ENCODE measurements around the gene FAM47E.

The FAM47E gene

DNA sequence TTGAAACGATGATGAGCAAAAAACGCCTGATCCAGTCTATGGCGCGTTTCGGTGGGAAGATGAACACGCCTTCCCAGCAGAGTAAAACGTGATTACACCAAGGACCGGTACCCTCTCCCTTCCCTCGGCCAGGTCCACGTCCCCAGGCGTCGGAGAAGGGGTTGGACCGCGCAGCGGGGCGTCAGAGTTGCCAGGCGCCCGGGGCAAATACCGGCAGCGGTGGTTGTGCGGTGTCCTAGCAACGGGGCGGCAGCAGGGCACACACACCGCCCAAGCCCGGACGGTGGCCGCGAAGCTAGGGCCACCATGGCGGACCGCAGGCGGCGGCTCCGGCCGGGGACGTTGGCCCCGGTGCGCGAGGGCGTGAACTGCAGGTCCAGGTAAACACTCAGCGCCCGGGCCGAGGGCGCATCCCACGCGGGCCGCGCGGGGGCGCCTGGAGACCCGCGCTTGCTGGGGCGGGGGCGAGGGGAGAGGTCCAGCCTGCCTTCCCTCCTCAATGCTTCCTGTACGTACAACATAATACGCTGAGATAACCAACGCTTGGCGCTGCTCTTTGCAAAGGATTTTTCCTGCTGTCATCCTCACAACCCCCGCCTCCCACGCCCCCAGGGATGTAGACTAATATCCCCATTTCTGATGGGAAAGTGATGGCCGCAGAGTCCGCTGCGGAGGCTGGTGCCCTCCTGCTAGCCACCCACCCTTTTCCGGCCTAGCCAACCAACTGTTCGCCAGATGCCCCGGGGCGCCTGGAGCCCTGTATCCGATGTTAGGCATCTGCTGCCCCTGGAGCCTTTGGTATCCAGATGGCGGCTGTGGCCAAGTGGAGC lies at the start of gene FAM47E:
FAM47E (plus strand) TSS at position 281 of the 830 bp plus-strand sequence; CDS start at position 307, 26 bp downstream.
- DNase-seq (ENCODE audit: low spot score), result peak; percentile 33

DNA sequence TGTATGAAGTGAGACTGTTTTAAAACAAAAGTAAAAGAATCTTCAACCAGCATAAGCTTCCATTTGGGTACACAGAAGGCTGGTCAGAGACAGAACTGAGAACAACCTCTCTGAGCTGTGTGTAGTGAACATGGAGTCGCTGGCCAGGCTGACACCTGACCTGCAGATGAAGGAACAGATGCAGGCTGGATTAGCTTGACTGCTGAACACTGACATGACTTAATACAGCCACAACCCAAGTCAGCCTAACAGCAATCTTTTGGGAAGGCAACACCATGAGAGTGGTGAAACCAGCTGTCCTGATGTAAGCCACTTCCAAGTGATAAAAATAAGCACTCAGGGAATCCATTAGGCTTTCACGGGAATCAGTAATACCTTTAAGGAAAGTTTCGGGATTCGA lies 48.0 kb upstream of the FAM47E start:
- no peak for DNase-seq (ENCODE audit: low spot score)

DNA sequence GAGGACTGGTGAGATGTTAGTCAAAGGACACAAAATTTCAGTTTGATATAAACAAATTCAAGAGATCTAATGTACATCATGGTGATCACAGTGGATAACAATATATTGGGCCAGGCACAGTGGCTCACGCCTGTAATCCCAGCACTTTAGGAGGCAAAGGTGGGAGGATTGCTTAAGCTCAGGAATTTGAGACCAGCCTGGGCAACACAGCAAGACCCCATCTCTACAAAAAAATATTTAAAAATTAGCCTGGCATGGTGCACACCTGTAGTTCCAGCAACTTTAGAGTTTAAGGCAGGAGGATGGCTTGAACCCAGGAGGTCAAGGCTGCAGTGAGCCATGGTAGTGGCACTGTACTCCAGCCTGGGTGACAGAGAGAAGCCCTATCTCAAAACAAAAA lies 46.6 kb upstream of the FAM47E start:
- DNase-seq (ENCODE audit: low spot score), result no peak

GRCh38 chr4:76205476-76205875 lies 46.0 kb upstream of the FAM47E start:
- DNase-seq (ENCODE audit: low spot score), result no peak

GRCh38 chr4:76206222-76206942 lies 45.1 kb upstream of the FAM47E start:
- DNase-seq (ENCODE audit: low spot score), result no peak

- no peak for DNase-seq (ENCODE audit: low spot score)
These were observed 44.0 kb upstream of the FAM47E start for GRCh38 chr4:76207549-76207948.

DNA sequence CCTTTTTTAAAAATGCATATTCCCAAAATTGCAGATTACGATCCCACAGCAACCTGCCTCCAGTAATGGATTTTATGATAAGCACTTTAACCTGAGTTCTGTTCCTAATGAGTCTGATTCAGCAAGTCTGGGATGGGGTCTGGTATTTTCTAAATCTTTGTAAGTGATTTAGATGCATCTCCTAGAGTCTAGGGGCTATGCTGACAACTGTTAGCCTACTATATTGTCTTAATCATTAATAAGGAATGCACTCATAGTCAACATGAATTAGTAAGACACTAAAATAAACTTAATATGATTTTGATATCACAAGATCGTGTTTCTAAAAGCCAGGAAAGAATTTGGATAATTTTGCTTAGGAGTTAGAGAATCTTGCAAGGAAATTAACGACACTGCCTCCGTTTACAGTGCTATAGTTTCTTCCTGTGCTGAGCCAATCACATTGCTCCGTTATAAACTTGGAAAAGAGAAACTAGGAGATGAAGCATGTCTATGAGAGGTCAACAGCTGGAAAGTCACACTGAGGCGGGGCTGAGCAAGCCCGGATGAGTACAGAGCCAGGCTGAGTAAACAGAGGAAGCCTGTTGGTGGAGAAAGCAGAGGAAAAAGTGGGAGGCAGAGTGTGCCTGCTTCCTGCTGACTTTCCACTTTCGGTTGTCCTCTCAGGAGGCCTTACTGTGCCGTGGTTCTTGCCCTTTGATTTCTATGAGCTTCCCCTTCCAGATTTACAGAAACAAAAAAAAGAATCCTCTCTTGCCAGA lies 43.3 kb upstream of the FAM47E start:
- DNase-seq (ENCODE audit: low spot score), result peak; percentile 94

DNA sequence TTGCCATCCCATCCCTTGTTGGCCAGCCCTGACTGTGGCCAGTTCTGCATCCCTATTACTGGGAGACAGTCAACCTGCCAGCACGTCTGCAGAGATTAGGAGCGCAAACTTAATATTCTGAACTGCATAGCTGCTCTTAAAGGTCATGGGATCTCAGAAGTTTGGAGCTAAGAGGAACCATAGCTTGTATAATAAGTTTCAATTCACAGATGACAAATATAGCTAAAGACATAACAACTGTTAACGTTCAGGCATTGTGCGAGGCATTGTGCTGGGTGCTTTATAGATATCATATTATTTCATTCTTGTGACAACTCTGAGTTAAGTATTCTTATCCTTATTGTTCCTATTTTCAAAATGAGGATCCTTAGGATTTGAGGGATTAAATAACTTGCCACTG lies 41.6 kb upstream of the FAM47E start:
- no peak for DNase-seq (ENCODE audit: low spot score)

DNA sequence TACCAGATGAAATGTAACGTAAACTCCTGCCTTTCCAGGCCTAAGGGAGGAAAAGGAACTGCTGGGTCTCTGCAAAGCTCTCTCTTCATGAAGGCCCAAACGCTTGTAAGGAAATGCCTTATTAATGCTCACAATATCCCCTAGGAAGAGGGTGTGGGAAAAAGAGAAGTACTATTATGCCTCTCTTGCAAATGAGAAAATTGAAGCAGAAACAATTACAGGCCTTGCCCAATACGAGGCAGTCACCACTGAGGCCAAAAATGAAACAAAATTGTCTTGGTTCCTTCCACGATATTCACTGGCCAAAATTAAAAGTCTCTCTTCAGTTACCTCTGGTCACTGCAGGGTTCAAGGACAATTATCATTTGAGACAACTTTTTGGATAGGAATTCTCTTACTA lies 41.1 kb upstream of the FAM47E start:
- DNase-seq (ENCODE audit: low spot score), result no peak

- DNase-seq (ENCODE audit: low spot score), result no peak
These were observed 39.5 kb upstream of the FAM47E start for GRCh38 chr4:76211769-76212708.

GRCh38 chr4:76212851-76213414 lies 38.6 kb upstream of the FAM47E start:
- DNase-seq (ENCODE audit: low spot score), result no peak

DNA sequence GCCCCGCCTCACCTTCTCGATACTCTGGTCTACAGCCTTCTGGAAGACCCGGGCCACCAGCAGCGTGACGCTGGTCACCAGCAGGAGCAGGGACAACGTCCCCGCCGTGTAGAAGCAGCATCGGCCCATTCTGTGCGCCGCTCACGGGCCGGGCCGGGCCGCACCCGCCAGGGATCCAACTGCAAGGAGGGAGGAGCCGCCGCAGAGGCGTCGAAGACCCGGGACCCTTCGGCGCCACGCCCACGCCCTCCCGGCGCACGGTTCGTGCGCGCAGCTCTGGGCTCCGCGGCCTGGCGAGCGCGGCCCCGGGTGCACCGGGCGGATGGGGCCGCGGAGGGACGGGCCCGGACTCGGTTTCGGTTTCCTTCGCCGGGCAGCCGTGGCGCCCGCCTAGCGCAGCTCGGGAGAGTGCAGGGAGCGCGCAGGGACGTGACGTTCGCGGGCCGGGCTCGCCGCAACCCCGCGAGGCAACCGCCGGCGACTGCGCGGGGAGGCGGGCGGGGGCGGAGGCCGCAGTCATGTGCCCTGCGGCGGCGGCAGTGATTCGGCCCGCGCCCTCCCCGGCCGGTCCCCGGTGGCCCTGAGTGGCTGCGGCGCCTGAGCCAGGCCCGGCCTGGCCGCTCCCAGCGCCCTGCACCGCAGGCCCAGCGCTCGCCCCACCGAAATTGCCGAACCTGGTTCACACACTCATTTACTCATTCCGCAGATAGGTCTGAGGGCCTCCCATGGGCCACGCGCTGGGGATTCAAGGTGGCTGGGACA lies 37.9 kb upstream of the FAM47E start, which contains the start of gene SCARB2:
SCARB2 (minus strand) TSS at position 410 of the 762 bp plus-strand sequence; CDS start at position 129, 281 bp downstream.
- peak; percentile 75 for DNase-seq (ENCODE audit: low spot score)

- DNase-seq (ENCODE audit: low spot score), result no peak
These were observed 37.3 kb upstream of the FAM47E start for GRCh38 chr4:76214177-76214675.

DNA sequence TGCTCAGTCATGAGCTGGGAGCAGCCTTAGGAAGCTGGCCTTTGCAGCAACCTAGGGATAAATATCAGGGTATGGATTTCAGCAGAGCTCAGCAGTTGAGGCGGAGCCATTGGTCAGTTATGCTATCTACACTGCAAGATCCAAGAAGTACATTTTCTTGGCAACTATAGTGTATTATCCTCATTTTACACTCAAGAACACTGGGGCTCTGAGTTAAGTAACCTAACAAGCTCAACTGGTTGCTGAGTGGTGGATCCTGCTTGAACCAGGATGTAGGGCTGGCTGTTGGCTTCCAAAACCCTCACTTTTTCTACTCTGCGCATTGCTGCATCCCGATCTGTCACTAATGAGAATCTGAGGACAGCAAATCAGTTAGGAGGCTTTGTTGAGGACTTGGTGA lies 36.4 kb upstream of the FAM47E start:
- no peak for DNase-seq (ENCODE audit: low spot score)

DNA sequence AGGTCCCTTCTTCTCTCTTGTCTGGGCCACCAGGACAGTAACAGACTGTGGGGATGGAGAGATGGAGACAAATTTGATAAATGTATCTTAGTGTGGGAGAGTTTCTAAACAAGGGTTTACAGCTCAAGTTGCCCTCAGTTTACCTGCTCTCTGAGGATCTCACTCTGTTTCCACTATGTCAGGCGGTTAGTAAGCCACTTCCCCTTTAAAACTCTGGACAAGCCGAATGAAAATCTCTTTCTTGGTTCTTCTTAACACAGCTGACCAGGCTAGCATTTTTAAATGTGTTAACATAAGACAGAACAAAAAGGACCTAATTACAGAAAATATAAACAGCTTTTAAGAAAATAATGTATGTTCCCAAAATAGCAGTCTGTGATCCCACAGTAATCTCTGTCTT lies 35.0 kb upstream of the FAM47E start:
- DNase-seq (ENCODE audit: low spot score), result no peak

GRCh38 chr4:76216975-76217814 lies 34.3 kb upstream of the FAM47E start:
- DNase-seq (ENCODE audit: low spot score), result no peak

DNA sequence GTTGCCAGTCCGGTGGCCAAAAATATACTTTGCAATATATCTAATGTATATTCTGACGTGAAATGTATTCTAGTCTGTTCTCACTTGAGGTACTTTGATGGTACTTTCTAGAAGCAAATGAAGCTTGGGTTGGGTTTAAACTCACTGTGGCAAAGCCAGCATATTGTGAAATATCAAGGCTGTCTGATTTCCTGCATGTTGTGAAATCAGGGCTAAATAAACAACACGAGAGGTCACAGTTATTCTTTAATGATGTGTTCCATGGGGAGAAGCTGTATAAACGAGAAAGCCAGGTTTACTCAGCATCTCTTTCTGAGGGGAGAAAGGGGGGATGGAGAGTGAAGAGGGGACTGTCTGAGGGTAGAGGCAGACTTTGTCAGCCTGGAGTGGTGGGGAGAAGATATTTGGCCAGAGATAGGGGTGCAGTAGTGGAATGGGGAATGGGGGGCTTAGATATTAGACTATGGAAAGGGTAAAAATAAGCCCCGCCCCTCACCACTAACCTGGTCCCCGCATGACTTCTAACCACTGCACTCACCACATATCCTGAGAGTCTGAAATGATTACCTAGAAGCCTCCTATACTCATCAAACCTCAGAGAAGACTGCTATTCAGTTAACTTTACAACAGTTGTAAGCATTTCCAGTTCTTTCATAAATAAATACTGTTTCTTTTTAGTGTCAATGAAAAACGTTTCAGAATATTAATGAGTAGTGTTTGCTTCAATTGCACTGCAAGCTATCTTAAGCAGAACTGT lies 32.0 kb upstream of the FAM47E start:
- no peak for DNase-seq (ENCODE audit: low spot score)

DNA sequence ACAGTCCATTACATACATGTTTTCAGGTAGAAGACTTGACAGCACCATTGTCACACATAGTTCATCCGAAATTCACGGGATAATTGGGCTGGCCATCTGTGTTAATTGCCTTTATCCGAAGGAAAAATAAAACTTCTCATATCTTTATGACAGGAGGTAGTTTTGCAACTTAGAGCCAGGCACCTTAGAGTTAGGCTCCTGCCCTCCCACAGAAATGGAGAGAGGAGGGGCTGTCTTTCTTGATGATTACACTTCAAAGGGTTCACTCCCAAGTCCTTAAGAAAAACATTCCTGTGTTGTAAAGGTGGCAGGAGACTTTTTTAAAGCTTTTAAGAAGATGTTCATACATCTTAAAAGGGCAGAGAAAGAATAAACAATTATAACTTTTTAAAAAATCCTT lies 27.4 kb upstream of the FAM47E start:
- no peak for DNase-seq (ENCODE audit: low spot score)

All from kidney capillary endothelial cell (primary cell).